EL (cell line): Measurements from ENCODE around the gene FIBCD1.

Experiments used
- DNase-seq: peaks from one replicate; pipeline ENCODE4 v3.0.0-alpha.2; 2016

FIBCD1 gene

GRCh38 chr9:130874783-130875182 lies 64.3 kb downstream of the FIBCD1 start:
- DNase-seq: no peak

DNA sequence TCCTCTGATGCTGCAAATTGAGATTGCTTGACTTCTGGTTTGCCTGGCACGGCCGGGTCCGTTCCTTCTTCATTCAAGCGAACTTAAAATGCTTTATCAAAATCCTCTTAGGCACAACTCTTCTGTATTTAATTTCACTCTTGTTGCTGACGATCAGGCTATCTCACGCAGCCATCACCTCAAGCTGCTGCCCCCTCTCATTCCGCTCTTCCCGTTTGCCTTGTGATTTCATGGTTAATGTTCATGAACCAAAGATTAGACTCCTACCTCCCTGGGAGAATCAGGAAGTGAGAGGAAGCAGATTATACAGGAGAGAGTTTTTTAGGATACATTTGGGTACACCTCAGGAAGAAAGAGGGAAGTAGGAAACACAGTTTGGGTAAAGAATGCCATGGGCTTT lies 65.1 kb downstream of the FIBCD1 start:
- no peak for DNase-seq

DNA sequence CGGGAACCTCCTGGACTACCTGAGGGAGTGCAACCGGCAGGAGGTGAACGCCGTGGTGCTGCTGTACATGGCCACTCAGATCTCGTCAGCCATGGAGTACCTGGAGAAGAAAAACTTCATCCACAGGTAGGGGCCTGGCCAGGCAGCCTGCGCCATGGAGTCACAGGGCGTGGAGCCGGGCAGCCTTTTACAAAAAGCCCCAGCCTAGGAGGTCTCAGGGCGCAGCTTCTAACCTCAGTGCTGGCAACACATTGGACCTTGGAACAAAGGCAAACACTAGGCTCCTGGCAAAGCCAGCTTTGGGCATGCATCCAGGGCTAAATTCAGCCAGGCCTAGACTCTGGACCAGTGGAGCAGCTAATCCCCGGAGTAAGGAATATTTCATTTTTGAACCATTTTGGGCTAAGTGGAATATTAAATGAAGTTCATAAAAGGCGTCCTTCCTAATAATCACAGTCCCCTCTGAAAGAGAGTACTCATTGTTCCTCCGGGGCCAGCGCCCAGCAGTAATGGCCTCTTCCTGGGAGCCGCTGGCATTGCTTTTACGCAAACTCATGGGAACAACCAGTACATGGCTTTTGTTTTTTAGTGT lies 66.0 kb downstream of the FIBCD1 start:
- DNase-seq: no peak

GRCh38 chr9:130872508-130872907 lies 66.5 kb downstream of the FIBCD1 start:
- DNase-seq: no peak

DNA sequence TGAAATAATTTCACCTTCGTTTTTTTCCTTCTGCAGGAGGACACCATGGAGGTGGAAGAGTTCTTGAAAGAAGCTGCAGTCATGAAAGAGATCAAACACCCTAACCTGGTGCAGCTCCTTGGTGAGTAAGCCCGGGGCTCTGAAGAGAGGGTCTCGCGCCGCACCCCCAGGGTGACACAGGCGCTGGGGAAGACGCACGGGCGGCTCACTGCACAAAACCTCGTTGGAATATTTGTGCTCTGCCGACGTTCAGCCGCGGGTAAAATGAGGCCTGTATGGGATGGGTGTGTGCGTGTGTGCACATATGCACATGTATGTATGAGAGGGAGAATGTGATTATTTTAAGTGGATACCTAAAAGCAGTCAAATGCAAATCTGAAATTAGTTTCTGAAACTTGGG lies 67.0 kb downstream of the FIBCD1 start:
- DNase-seq: no peak

DNA sequence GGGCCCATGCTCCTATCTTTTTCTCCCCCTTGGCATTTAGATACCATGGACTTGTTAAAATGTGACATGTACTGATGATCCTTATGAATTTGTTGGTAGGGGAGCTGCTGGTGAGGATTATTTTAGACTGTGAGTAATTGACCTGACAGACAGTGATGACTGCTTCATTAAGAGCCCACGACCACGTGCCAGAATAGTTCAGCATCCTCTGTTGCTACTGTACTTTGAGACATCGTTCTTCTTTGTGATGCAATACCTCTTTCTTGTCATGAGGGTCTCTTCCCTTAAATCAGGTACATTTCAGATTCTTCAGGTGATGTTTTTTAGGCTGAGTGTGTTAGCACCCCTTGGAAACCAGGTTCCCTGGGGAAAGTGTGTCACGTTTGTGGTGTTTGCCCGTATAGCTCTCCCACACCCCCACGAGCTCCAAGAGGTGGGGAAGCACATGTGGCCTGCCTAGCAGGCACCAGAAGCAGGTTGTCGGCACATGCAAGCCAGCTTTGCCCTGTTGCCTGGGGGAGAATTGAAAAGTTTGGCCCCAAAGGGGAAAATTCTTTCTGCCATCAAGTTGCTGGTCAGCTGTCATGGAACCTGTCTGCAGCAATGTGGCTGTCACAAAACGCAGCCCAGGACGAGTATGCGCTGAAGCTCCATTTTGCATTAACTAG lies 67.5 kb downstream of the FIBCD1 start:
- DNase-seq: no peak

- no peak for DNase-seq
Observed at GRCh38 chr9:130870491-130871381, 68.3 kb downstream of the FIBCD1 start.

GRCh38 chr9:130869250-130869649 lies 69.8 kb downstream of the FIBCD1 start:
- DNase-seq: no peak

GRCh38 chr9:130868230-130868629 lies 70.8 kb downstream of the FIBCD1 start:
- DNase-seq: no peak

GRCh38 chr9:130867556-130867955 lies 71.5 kb downstream of the FIBCD1 start:
- no peak for DNase-seq

DNA sequence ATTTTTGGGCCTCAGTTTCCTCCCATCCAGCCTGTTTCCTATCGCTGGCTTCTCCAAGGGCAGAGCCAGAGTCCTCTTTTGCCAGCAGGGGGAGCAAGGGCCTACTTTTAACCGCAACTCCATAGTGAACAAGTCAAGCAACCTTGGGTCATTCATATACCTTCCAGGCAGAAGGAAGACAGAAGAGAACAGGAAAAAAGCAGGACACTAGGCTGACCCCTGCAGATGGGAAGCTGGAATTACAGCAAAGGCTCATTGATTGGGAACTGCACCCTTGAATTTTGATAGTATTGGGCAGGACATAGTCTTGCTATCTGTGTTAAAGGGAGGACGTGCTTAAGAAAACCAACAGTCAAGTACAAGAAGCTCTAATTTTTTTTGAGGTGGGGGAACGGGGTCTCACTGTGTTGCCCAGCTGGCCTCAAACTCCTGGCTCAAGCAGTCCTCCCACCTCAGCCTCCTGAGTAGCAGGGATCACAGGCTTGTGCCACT lies 72.5 kb downstream of the FIBCD1 start:
- DNase-seq: peak; percentile 91

DNA sequence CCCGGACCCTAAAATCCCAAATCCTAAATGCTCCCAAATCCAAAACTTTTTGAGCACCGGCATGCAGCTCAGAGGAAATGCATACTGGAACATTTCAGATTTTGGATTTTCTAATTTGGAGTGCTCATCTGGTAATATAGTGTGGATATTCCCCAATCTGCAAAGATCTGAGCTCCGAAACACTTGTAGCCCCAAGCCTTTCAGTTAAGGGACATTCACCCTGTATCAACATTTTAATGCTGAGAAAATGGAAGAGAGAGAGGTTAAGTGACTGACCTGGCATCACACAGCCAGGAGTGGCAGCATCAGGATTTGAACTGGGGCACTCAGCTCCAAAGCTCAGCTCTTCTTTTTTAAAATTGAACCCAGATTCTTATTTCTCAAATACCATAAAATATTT lies 73.1 kb downstream of the FIBCD1 start:
- DNase-seq: no peak

DNA sequence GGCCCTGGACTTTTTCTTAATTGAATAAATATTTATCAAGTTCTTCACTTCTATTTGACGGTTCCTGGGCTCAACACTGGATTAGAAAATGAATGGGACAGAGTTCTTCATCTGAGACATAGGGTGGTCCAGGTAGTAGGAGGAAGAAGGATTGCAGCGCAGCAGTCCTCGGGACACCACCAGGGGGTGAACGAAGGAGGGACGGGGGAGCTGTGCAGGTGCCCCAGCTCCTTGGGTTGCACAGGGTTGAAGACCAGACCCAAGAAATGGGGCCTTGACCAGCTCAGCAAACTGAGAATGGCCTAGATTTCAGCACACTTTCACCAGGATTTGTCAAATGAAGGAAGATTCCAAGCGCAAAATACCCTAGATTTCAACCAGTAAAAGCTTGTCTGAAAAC lies 74.5 kb downstream of the FIBCD1 start:
- DNase-seq: no peak

GRCh38 chr9:130862747-130863146 lies 76.3 kb downstream of the FIBCD1 start:
- no peak for DNase-seq

DNA sequence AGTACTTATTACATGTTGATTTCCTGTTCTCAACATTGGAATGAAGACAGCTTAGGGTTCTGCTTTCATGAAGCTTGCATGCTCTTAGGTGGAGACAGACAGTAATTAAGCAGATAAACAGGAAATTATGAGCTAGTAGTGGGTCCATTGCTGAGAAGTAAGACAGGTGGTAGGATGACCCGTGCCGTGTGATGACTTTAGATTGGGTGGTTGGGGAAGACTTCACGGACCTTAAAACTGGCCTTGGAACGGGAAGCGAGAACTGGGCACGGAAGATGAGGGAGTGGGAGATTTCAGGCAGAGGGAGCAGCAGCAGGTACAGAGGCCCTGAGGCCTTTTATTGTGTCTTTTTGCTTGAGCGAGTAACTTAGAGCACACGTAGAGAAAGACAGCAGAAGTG lies 76.8 kb downstream of the FIBCD1 start:
- DNase-seq: no peak

DNA sequence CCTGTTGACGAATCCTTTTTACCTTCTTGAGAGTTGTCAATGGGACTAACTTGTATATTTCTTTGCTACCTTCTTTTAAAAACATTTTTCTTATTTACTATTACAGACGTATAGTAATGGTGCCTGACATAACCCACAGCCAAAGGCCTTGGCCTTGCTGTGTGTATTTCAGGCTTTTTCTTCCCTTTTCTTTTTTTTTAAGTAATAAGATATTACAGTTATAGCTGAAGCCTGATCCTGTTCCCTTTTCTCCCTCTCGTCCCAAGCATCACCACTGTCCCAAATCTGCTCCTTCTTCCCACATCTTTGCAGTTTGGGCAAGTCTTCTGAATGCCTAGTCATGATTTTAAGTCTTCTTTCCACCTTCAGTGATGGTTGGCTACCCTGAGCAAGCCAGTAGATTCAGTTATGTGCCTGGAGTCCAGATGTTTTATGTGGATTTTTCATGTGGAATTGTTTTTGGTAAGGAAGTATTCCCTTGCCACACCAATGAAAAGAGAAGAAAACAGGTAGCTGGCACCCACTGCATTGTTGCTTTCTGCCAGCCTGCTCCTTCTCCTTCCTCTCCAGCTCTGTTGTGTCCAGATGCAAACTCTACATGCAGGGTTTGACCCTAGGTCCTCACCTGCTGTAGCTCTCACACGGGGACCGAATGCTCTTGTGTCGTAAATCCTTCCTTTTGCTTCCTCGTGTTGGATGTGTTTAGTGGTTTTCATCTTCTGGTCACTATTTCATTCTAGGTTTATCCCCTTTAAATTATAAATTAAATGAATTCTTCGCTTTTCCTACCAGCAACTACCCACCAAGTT lies 77.5 kb downstream of the FIBCD1 start:
- no peak for DNase-seq

DNA sequence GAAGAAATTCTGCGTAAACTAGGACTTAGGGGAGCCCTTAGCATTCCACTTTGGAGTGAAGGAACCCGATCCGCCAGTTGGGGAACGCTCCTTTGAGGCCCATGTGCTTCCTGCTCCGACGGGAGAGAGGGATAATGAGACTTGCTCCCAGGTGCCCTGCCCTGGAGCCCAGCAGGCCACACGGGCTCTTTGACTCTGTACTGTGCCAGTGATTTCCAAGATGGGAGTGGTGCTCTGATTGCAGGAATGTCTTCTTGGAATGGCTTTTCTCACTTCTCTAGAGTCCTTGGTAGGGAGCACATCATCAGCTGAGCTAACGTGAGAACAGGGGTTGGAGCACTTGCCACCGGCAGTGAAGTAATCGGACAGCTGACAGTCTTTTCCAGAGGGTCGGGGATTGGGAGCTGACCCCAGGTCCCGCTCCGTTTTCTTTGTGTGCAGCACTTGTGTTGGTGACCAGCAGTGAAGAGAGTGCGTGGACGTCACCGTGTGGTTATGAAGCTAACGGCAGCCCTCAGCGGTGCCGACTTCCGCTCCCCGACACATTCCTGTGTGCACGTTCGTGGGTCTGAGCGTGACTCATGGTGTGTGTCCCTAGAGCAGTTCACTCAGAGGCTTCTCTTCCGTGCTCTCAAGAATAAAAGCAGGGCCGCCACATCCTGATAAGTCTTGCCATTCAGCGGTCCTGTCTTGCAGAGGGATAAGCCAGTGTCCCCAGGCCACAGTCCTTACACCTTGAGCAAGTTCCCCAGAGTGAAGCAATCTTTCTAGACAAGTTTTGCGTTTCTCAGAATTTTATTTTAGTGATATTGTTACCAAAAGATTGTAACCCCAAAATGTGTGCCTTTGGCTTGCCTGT lies 78.4 kb downstream of the FIBCD1 start:
- peak; percentile 98 for DNase-seq

DNA sequence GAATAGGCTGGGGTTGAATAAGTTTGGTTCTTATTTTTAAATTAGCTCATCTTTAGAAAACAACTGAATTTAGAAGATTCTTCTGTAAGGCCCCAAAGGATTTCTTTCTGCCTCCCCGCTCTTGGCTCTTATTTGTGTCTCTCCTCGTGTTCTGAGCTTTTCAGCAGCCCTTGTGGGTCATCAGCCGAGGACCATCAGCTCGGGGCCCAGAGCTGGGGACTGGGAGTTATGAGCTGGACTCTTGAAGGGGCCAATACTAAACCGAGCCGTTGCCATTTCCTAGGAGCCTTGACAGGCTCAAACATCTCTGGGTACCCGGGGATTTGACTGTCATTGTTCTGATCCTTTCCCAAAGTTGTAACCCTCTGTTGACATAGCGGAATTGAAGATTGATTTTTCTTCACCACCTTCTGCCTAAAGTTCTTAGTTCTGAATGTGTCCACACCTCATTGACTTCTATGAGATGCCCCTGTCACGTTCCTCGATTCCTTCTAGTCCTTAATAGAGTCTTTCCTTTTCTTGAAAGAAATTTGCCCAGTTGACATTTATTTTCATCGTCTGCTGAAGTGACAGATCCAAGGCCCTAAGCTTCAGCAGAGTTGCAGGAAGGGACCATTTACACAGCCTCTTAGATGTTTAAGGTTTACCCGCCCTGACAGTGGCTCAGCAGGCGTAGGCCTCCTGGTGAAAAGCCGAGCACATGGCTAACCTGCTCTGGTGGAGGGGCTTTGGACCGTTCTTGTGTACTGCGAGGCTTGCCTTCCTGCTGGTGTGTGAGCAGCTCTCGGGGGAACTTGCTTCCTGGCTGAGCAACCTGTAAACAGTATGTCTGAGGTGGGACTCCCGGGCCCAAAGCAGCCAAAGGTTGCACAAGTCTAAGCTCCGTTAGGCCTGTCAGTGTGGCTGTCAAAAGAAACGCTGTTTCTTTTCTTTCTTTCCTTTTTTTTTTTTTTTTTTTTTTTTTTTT lies 80.0 kb downstream of the FIBCD1 start:
- no peak for DNase-seq

DNA sequence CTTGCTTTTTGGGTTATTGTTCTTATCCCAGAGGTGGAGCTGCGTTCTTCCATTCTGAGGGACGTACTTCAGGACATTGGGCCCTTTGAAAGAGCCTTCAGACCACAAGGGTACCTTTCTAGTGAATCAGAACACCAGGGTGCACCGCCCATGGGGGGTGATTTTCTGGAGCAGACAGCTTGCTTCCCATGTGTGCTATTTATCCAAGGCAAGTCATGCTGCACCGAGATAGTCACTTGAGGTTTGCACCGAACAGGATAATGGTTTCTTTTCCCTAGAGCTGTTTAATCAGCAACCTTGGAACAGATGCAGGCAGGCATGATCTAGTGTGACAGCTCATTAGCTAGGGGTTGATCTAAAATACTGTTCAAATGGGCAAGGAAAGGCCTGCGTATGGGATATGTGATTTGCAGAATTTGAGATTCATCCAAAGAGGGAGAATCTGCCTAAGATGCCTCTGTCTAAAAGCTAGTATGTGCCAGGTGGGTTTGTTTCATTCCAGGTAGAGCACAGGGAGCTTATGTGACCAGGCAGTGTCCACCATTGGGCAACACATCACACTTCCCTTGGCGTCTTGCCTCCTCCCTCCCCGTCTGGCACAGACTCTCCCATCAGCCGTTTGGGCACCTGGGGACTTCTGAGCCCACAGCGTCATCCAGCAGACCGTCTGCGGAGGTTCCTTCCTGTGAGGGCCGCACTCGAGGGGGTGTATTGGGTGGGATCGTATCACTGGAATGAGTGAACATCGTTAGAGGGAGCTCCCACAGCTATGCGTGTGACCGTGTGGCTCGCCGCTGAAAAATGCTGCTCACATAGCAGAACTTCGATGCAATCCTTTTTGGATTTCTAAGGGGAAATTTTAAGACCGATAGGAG lies 80.9 kb downstream of the FIBCD1 start:
- peak; percentile 86 for DNase-seq

- DNase-seq: no peak
Observed at GRCh38 chr9:130856474-130856873, 82.6 kb downstream of the FIBCD1 start.
